GM21786 (cell line): ENCODE results near the gene POLD3.
"Not testable (repeated sequence)": the region's sequence is repeated elsewhere in the genome, so short reads cannot be mapped to it uniquely, and the experiment has no call there.

Source experiments
- ATAC-seq: cut with Tn5 transposase; IDR thresholded peaks from one replicate; pipeline ENCODE4 v1.9.1; 2021; ENCODE audit not compliant: unreplicated experiment

Gene POLD3

GRCh38 chr11:74636630-74637184, 44.3 kb downstream of the POLD3 start:
- ATAC-seq, result no peak

- no peak for ATAC-seq
Observed at GRCh38 chr11:74637700-74638099, 45.3 kb downstream of the POLD3 start.

DNA sequence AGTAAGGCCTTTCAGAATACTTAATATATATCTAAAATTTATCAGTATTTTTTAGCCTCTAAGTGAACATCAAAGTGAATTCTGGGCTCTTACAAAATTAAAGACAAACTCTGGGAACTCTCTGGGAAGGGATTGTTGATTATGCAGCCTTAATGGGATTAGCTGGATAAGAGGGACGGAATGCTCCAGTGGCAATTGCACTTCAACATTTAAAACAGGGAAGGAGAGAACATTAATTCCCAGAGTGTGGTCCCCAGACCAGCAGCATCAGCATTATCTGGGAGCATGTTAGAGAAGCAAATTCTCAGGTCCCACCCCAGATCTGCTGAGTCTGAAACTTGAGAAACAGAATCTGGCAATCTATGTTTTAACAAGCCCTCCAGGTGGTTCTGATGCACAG, 46.5 kb downstream of the POLD3 start:
- no peak for ATAC-seq

GRCh38 chr11:74639533-74639932, 47.2 kb downstream of the POLD3 start:
- no peak for ATAC-seq

DNA sequence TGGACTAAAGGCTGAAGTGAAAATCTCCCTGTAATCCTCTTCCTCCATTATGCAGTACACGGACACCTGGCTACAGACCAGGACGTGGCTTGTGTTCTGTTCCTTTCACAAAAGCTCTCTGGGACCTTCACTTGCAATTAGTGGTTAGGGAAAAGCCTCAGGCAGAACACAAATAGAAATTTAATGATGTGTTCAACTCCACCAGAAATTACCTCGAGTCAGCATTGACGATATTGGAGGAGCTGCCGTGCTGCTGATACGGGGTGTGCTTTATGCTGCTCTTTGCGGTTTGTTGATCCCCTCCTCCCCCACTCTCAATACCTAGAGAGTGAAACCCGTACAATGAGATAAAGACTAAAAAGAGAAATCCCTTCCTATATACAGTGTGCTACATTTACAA, 48.9 kb downstream of the POLD3 start:
- no peak for ATAC-seq

GRCh38 chr11:74641905-74642304, 49.5 kb downstream of the POLD3 start:
- no peak for ATAC-seq

- no peak for ATAC-seq
Observed at GRCh38 chr11:74642912-74643311, 50.5 kb downstream of the POLD3 start.

- no peak for ATAC-seq
Observed at GRCh38 chr11:74644081-74644480, 51.7 kb downstream of the POLD3 start.

DNA sequence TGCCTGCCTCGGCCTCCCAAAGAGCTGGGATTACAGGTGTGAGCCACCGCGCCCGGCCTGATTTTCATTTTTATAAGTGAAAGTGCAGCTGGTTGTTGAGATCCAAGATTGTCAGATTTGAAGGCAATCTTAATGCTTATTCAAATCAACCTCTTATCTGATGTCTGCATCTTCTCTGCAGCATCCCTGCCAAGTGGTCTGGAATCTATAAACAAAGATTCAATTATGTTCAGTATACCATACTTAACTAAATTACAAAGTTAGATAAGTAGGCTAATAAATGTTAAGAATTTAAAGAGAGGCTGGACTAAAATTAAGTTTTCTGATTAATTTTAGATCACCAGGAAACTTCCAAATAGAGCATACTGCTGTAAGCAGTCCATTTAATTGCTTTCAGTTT, 53.8 kb downstream of the POLD3 start:
- no peak for ATAC-seq

GRCh38 chr11:74646954-74647353, 54.6 kb downstream of the POLD3 start:
- ATAC-seq, result no peak

DNA sequence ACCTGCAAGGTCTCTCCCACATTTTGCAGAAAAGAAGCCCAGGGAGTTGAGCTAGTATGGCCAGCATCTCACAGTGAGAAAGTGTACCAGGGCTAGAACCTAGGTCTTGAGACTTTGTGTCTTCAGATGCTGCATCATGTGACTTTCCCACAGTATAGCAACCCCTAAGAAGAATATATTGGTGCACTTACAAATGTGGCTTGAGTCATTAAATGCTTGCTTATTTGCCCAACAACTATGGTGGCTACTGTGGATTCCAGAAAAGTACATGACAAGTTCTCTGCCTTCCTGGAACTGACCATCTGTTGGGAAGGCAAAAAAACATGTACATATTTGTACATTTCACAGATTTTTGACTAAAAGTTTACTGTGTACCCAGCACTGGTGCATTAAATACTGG, 55.0 kb downstream of the POLD3 start:
- ATAC-seq, result no peak

DNA sequence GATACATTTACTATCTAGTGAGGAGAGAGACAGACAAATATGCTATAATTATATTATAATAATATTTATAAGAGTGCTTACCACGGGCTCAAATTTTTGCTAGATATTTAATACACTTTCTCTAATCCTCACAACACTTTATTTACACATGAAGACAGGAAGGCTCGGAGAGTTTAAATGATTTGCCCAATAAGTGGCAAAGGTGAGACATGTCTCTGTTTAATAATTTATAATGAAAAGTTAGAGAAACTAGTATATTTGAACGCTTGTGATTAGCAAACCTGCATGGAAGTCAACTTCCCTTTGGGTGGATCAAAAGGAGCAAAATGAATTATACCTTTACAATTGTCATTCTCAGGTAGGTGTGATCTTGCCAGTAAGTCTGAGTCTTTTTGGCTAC, 55.4 kb downstream of the POLD3 start:
- ATAC-seq, result no peak

GRCh38 chr11:74648894-74649293, 56.5 kb downstream of the POLD3 start:
- no peak for ATAC-seq

- ATAC-seq, result no peak
Observed at GRCh38 chr11:74650498-74650897, 58.1 kb downstream of the POLD3 start.

- ATAC-seq, result no peak
Observed at GRCh38 chr11:74654976-74655375, 62.6 kb downstream of the POLD3 start.

DNA sequence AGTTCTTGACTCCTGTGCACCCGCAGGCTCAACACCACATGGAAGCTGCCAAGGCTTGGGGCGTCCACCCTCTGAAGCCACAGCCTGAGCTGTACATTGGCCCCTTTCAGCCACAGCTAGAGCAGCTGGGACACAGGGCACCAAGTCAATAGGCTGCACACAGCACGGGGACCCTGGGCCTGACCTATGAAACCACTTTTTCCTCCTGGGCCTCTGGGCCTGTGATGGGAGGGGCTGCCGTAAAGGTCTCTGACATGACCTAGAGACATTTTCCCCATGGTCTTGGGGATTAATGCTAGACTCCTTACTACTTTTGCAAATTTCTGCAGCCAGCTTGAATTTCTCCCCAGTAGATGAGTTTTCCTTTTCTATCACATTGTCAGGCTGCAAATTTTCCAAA, 66.7 kb downstream of the POLD3 start:
- ATAC-seq, result not testable (repeated sequence)

DNA sequence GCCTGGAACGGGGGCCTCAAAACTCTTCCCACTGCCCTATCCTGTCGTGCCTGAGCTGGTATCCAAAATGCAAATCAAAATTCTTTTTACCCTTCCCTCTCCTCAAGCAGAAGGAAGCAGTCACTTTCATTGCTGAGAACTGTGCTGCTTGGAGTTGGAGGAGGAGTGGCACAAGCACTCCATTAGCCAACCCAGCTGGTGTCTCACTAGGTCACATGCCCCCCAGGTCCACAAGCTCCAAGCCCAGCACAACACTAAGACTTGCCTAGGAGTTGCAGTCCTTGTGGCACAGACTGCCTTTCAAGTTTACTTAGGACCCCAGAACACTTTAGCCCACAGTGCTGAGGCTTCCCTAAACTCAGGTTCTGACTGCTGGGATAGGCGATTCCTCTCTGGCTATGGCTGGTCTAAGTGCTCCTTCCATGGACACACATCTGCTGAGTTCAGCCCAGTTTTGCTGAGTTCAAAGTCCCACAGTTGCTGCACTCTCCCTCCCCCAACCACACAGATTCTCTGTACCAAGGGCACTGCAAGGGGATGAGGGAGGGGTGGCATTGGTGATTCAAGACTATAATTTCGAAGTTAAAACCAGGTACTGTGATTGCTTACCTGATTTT, 70.2 kb downstream of the POLD3 start:
- ATAC-seq, result no peak

DNA sequence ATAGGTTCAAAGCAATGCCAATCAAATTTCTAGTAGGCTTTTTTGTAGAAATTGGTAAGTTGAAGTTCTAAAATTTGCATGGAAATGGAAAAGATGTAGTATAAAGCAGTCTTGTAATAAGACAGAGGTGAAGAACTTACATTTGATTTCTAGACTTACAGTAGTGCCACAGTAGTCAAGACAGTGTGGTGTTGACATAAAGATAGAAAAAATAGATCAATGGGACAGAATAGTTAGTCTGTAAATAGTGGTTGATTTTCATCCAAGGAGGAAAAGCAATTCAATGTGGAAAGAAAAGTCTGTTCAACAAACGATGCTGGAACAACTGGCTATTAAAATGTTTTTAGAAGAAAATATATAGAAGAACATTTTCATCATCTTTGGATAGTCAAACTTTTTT, 70.9 kb downstream of the POLD3 start:
- no peak for ATAC-seq

DNA sequence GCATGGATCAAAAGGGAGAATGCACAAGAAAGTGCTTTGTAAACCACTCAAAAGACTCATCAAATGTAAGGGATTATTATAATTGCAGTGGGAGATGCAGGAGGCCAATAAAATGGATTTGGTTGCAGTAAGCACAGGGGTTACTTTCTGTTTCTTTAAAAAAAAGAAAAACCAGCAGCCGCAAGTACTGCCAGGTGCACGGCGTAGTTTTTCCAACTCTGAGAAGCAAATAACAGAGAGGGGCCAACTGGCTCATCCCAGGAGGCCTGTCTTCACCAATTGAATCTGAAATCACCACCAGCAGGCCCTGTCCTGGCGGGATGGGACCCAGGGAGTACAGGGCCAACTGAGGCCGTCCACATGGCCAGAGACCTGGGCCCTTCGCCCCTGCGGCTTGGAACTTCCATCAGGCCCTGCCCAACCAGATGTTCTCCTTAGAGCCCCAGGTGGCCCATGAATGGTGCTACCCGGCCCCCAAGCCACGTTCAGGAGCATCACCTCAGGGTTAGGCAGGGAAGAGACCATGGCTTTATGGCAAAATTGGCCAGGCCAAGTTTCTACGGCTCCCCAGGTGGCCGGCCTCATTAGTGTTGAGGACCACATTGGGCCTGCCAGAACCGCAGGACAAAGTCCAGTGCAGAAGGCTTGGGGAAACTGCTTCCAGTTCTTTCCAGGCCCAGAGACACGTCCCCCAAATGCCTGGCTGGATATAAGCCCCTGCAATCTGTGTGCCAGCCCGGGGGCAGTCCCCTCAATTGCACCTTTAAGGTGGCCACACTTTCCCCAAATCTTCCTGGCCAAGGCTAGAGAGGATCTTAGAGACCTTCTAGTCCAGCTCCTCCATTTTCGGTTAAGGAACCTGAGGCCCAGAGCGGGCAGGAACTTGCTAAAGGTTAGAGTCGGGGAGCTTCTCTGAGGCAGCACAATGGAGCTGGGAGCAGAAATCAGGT, 77.1 kb downstream of the POLD3 start:
- ATAC-seq, result no peak

- no peak for ATAC-seq
Observed at GRCh38 chr11:74670171-74670570, 77.8 kb downstream of the POLD3 start.

GRCh38 chr11:74671520-74672196, 79.3 kb downstream of the POLD3 start:
- ATAC-seq, result no peak
